GM06990 (cell line): ENCODE measurements around the gene HERC3.

Experiments used
- DNase-seq: peaks from one replicate; pipeline ENCODE4 v3.0.0-alpha.2; 2011; ENCODE audit not compliant: insufficient read length; ENCODE audit errors: extremely low read depth
- H3K27me3 ChIP-seq: replicated peaks from 2 replicates; pipeline ENCODE4 v1.6.0; 2011; ENCODE audit warnings: low read length; ENCODE audit not compliant: control insufficient read depth, insufficient read depth
- H3K36me3 ChIP-seq: 2 replicates; pipeline ENCODE4 v1.5.1; 2011; ENCODE audit warnings: low read length; ENCODE audit not compliant: control insufficient read depth, insufficient read depth
- H3K4me3 ChIP-seq: replicated peaks from 2 replicates; pipeline ENCODE4 v1.5.1; 2011; ENCODE audit warnings: low read depth, mild to moderate bottlenecking, control low read depth, low read length
- CTCF ChIP-seq: IDR thresholded peaks from 2 replicates; pipeline ENCODE4 v1.5.1; 2011; ENCODE audit warnings: low read length, control low read depth, mild to moderate bottlenecking, inconsistent platforms; ENCODE audit not compliant: insufficient read depth, poor library complexity, severe bottlenecking

Gene HERC3

GRCh38 chr4:88720451-88721428 is 128.5 kb downstream of the HERC3 start:
- TF ChIP-seq CTCF = no peak
- H3K27me3 ChIP-seq = no peaks in the 10 kb centered on the region
- no peak for DNase-seq
- no peaks in the 10 kb centered on the region for H3K36me3 ChIP-seq
- H3K4me3 ChIP-seq = no peak overlapping the region

GRCh38 chr4:88722276-88722780 is 130.0 kb downstream of the HERC3 start:
- no peak for TF ChIP-seq CTCF
- no peak overlapping the region for H3K4me3 ChIP-seq
- H3K36me3 ChIP-seq = no peaks in the 10 kb centered on the region
- H3K27me3 ChIP-seq = no peaks in the 10 kb centered on the region
- DNase-seq = no peak

GRCh38 chr4:88722828-88723227 is 130.5 kb downstream of the HERC3 start:
- TF ChIP-seq CTCF = no peak
- no peak for DNase-seq
- Histone ChIP-seq H3K36me3 (no peaks in the 10 kb centered on the region), H3K27me3 (no peaks in the 10 kb centered on the region), H3K4me3 (no peak overlapping the region)

- TF ChIP-seq CTCF = no peak
- H3K4me3 ChIP-seq = no peak overlapping the region
- no peaks in the 10 kb centered on the region for H3K27me3 ChIP-seq
- DNase-seq = no peak
- H3K36me3 ChIP-seq = no peaks in the 10 kb centered on the region
Measured at GRCh38 chr4:88724406-88724805, 132.1 kb downstream of the HERC3 start.

GRCh38 chr4:88725143-88725542 is 132.9 kb downstream of the HERC3 start:
- Histone ChIP-seq H3K4me3 (no peak overlapping the region), H3K27me3 (no peaks in the 10 kb centered on the region), H3K36me3 (no peaks in the 10 kb centered on the region)
- TF ChIP-seq CTCF = no peak
- DNase-seq = no peak
